DOHH2 (cell line): ENCODE results near the gene OR4S1.

ENCODE experiments used
- CTCF ChIP-seq: fragments of 200-600 bp; sonication (generic); IDR thresholded peaks from one replicate; pipeline ENCODE4 v1.5.1; 2014; ENCODE audit warnings: antibody characterized with exemption, mild to moderate bottlenecking, low read depth, low read length; ENCODE audit not compliant: poor library complexity, severe bottlenecking
- EZH2phosphoT487 ChIP-seq: fragments of 200-600 bp; sonication (generic); IDR thresholded peaks from 2 replicates; pipeline ENCODE4 v1.6.1; 2017; ENCODE audit warnings: borderline replicate concordance, mild to moderate bottlenecking, antibody characterized with exemption, low read length, moderate library complexity, mixed read lengths

GRCh38 chr11:48272606-48273005, 33.4 kb upstream of the OR4S1 start:
- no peak for TF ChIP-seq EZH2phosphoT487
- TF ChIP-seq CTCF: no peak
